ENCODE measurements around the gene ZNF644. TPM values are rescaled to one million over a fixed set of nuclear protein-coding genes. Genes with fewer than 3 reads are reported as not detected.

ZNF644 gene
- total RNA-seq, 1 donor from 2014 or later: 37.9 TPM

DNA sequence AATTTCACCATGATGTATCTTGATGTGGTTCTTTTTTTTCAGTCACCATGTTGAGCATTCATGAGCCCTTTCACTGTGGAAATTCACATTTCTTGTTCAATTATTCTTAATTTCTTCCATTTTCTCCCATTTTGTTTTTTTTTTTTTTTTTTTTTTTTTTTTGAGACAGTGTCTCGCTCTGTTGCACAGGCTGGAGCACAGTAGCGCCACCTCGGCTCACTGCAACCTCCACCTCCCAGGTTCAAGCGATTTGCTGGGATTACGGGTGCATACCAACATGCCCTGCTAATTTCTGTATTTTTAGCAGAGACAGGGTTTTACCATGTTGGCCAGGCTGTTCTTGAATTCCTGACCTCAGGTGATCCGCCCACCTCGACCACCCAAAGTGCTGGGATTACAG is 14.7 kb downstream of the ZNF644 start:
- H3K4me1 Mint-ChIP-seq (ENCODE audit: low read depth): peaks cover 37% of the 10 kb centered on the region
- peaks cover 3% of the 10 kb centered on the region for H3K36me3 Mint-ChIP-seq (ENCODE audit: low read depth)
- TF ChIP-seq, protein P1, sequence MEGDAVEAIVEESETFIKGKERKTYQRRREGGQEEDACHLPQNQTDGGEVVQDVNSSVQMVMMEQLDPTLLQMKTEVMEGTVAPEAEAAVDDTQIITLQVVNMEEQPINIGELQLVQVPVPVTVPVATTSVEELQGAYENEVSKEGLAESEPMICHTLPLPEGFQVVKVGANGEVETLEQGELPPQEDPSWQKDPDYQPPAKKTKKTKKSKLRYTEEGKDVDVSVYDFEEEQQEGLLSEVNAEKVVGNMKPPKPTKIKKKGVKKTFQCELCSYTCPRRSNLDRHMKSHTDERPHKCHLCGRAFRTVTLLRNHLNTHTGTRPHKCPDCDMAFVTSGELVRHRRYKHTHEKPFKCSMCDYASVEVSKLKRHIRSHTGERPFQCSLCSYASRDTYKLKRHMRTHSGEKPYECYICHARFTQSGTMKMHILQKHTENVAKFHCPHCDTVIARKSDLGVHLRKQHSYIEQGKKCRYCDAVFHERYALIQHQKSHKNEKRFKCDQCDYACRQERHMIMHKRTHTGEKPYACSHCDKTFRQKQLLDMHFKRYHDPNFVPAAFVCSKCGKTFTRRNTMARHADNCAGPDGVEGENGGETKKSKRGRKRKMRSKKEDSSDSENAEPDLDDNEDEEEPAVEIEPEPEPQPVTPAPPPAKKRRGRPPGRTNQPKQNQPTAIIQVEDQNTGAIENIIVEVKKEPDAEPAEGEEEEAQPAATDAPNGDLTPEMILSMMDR (IDR thresholded peaks at IDR 0.05): no peak
- no peak overlapping the region for H3K27ac Mint-ChIP-seq (ENCODE audit: unreplicated experiment)
- H3K27me3 Mint-ChIP-seq (ENCODE audit: low read depth): no peaks in the 10 kb centered on the region
- DNase-seq (ENCODE audit: low spot score): no peak
- H3K4me3 Mint-ChIP-seq (ENCODE audit: unreplicated experiment): no peak overlapping the region
- H3K9me3 Mint-ChIP-seq (ENCODE audit: low read depth): peaks cover 9% of the 10 kb centered on the region

DNA sequence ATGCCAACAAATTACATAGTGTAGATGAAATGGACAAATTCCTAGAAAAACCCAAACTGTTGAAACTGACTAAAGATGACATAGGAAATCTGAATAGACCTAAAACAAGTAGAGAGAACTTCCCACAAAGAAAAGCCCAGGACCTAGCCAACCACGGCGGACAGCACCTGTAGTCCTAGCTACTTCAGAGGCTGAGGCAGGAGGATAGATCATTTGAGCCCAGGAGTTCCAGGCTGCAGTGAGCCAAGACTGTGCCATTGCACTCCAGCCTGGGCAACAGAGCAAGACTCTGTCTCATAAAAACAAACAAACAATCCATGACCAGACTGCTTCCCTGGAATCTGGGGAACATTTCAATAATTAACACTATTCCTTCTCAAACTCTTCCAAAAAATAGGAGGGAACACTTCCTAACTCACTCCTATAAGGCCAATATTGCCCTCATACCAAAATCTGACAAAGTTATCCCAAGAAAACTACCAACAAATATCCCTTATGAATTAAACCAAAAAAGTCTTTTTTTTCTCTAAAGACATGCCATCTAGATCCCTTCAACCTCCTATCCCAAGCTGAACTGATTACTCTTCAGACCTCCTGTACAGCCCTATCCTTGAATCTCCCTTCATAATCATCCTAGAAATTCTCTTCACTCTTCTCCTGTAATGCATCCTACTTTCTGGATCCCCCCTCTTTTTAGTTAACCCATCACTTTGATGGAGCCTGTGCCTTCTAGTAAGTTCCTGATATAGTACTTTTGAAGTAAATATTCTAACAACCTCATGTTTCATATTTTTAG is 15.5 kb downstream of the ZNF644 start:
- peaks cover 4% of the 10 kb centered on the region for H3K36me3 Mint-ChIP-seq (ENCODE audit: low read depth)
- H3K9me3 Mint-ChIP-seq (ENCODE audit: low read depth): peaks cover 13% of the 10 kb centered on the region
- H3K27ac Mint-ChIP-seq (ENCODE audit: unreplicated experiment): peak overlapping the region; percentile 10
- H3K4me3 Mint-ChIP-seq (ENCODE audit: unreplicated experiment): no peak overlapping the region
- peaks cover 30% of the 10 kb centered on the region for H3K4me1 Mint-ChIP-seq (ENCODE audit: low read depth)
- no peaks in the 10 kb centered on the region for H3K27me3 Mint-ChIP-seq (ENCODE audit: low read depth)
- DNase-seq (ENCODE audit: low spot score): no peak
- TF ChIP-seq, protein P1 (IDR thresholded peaks at IDR 0.05): no peak

DNA sequence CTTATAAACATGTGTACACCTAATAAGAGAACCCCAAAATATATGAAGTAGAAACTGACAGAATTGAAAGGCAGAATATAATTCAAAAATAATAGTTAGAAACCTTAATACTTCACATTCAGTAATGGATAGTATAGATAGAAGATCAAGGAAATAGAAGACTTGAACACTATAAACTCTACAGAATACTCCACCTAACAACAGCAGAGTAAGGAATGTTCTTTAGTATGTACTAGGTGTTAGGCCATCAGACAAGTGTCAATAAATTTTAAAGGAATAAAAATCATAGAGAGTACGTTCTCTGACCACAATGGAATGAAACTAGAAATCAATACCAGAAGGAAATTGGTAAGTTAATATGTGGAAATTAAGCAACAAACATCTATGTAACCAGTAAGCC is 16.6 kb downstream of the ZNF644 start:
- peaks cover 4% of the 10 kb centered on the region for H3K36me3 Mint-ChIP-seq (ENCODE audit: low read depth)
- H3K9me3 Mint-ChIP-seq (ENCODE audit: low read depth): peaks cover 13% of the 10 kb centered on the region

GRCh38 chr1:91004145-91004544 is 17.7 kb downstream of the ZNF644 start:
- H3K36me3 Mint-ChIP-seq (ENCODE audit: low read depth): peaks cover 4% of the 10 kb centered on the region
- H3K27me3 Mint-ChIP-seq (ENCODE audit: low read depth): no peaks in the 10 kb centered on the region
- TF ChIP-seq, protein P1 (IDR thresholded peaks at IDR 0.05): no peak
- H3K4me3 Mint-ChIP-seq (ENCODE audit: unreplicated experiment): no peak overlapping the region
- no peak for DNase-seq (ENCODE audit: low spot score)
- H3K27ac Mint-ChIP-seq (ENCODE audit: unreplicated experiment): no peak overlapping the region
- peaks cover 13% of the 10 kb centered on the region for H3K9me3 Mint-ChIP-seq (ENCODE audit: low read depth)
- peaks cover 26% of the 10 kb centered on the region for H3K4me1 Mint-ChIP-seq (ENCODE audit: low read depth)

More for the DNA sequence above, 16.6 kb downstream of the ZNF644 start:
- no peak overlapping the region for H3K4me3 Mint-ChIP-seq (ENCODE audit: unreplicated experiment)
- H3K27me3 Mint-ChIP-seq (ENCODE audit: low read depth): no peaks in the 10 kb centered on the region
- TF ChIP-seq, protein P1 (IDR thresholded peaks at IDR 0.05): no peak
- H3K27ac Mint-ChIP-seq (ENCODE audit: unreplicated experiment): no peak overlapping the region
- DNase-seq (ENCODE audit: low spot score): no peak
- peaks cover 27% of the 10 kb centered on the region for H3K4me1 Mint-ChIP-seq (ENCODE audit: low read depth)

GRCh38 chr1:90996742-90997413 is 25.0 kb downstream of the ZNF644 start:
- no peak overlapping the region for H3K27ac Mint-ChIP-seq (ENCODE audit: unreplicated experiment)
- no peaks in the 10 kb centered on the region for H3K36me3 Mint-ChIP-seq (ENCODE audit: low read depth)
- no peaks in the 10 kb centered on the region for H3K27me3 Mint-ChIP-seq (ENCODE audit: low read depth)
- H3K9me3 Mint-ChIP-seq (ENCODE audit: low read depth): peaks cover 15% of the 10 kb centered on the region
- H3K4me3 Mint-ChIP-seq (ENCODE audit: unreplicated experiment): no peak overlapping the region
- peaks cover 38% of the 10 kb centered on the region for H3K4me1 Mint-ChIP-seq (ENCODE audit: low read depth)
- TF ChIP-seq, protein P1 (IDR thresholded peaks at IDR 0.05): no peak
- no peak for DNase-seq (ENCODE audit: low spot score)

Measured in chondrocyte (in vitro differentiated cells).